Activated CD4-positive, alpha-beta T cell treated with anti-CD3 and anti-CD28 coated beads for 24 hours (primary cell): ENCODE results near the gene TRIM2.

Source experiments
- DNase-seq, 2 donors: peaks; one replicate each; pipeline ENCODE4 v3.0.0-alpha.2; 2020; ENCODE audit warnings: low read depth in 2 of 2

Gene TRIM2

DNA sequence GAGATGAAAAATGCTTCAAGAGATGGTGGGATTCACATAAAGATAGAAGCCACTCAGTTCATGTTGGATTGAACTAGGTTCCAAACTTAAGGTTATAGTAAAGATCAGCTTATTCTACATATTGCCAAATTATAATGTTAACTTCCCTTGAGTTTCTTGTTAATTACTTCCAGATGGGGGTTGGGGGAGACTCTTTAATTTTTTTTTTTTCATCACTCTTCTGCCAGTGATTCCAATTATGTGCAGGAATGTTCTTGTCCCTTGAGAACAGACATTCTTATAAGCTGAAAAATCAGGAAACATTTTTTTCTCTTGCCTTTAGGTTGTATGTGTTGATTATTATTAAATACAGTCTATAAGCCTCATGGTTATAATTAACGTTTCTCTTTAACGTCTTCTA lies 170.2 kb downstream of the TRIM2 start:
- DNase-seq, result no peak

DNA sequence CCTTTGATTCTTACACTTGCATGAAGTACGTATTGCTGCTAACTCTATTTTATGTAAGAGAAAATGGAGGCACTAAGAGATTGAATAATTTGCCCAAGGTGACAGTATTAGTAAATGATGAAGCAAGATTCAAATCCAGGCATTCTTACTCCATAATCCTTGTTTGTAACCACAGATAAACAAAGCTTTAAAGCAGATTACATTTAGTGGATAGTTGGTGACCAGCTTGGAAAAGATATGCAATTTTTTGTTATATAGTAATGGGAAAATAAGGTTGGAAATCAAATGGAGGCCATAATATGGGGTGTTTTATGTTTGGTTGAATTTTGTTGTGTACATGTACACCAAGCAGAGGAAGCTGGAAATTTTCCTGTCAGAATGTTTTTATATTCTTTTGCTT lies 171.1 kb downstream of the TRIM2 start:
- no peak for DNase-seq

GRCh38 chr4:153383131-153383530 lies 178.9 kb downstream of the TRIM2 start:
- DNase-seq, result no peak

- no peak for DNase-seq
Observed at GRCh38 chr4:153384160-153384559, 179.9 kb downstream of the TRIM2 start.

- DNase-seq, result no peak
Observed at GRCh38 chr4:153385784-153386183, 181.5 kb downstream of the TRIM2 start.

- no peak for DNase-seq
Observed at GRCh38 chr4:153387981-153388380, 183.7 kb downstream of the TRIM2 start.
